Measurements from ENCODE around the gene WNT2B. TPM values are rescaled to one million over a fixed set of nuclear protein-coding genes. Genes with fewer than 3 reads are reported as not detected.
A peak's percentile ranks its signal among the peaks of the same experiment; 100 is the strongest.

The WNT2B gene
- total and polyA plus RNA-seq, 4 donors: 2.5 to 15.8 (median 4.3) TPM

DNA sequence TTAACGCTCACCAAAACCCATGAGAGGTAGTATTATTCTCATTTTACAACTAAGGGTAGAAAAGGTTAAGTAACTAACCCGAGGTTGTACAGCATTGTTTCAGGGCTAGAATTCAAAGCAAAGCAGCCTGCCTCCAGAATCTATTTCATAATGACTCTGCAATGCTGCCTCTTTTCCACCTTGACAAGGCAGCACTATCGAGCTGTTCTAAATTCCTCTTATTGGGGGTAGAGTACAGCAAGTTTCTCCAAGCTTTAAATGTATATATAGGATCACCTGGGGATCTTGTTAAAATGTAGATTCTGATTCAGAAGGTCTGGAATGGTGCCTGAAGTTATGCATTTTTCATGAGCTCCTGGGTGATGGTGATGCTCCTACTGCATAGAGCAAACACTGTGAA lies 30.1 kb downstream of the WNT2B start:
- Histone ChIP-seq H3K4me1 (ENCODE audit: control insufficient read depth in 1 of 2, insufficient read depth in 2 of 2, low read length in 2 of 2) (peaks cover 0 to 4% of the 10 kb centered on the region in 2 donors), H3K27me3 (ENCODE audit: control insufficient read depth in 1 of 2, insufficient read depth in 2 of 2, low read length in 1 of 2) (no peaks in the 10 kb centered on the region), H3K27ac (ENCODE audit: low read depth in 1 of 2, low read length in 2 of 2) (no peak overlapping the region), H3K36me3 (ENCODE audit: control insufficient read depth in 1 of 2, insufficient read depth in 2 of 2, low read length in 1 of 2) (no peaks in the 10 kb centered on the region), H3K9me3 (ENCODE audit: control insufficient read depth, low read length) (no peaks in the 10 kb centered on the region), H3K4me3 (ENCODE audit: low read length in 2 of 2) (no peak overlapping the region)
- intact Hi-C loops (cut with DNase I): no loop called here
- DNase-seq (no peak), ATAC-seq (ENCODE audit: low FRiP score) (no peak)
- WGBS, 2 donors: 64 to 76% methylated on average over 3 of the region's 3 CpGs

DNA sequence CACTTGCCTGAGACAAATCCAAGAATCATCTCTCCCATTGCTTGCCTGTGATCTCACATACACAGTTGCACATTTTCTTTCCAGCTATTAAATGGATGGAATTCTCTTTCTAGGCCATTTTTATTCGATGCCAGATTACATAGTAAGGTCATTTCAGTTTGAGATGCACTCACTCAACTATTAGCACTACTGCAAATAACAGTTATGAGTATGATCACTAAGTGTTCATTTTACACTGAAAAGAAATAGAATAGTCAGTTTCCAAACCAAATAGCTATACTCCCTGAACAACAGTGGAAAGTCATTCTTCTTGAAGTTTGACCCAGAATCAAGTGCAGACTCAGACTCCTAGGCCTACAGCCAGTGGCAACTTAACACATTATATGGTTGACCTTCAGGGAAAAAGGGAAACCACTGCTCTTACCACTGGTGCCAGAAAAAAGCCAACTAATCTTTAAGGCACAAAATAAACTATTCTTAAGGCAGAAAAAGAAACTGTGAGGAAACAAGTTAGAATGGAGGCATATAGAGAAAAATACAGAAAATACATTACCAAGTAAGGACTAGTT lies 31.5 kb downstream of the WNT2B start:
- Histone ChIP-seq H3K27ac (ENCODE audit: low read depth in 1 of 2, low read length in 2 of 2) (peak overlapping the region in 1 of 2 donors; percentile 57), H3K27me3 (ENCODE audit: control insufficient read depth in 1 of 2, insufficient read depth in 2 of 2, low read length in 1 of 2) (no peaks in the 10 kb centered on the region), H3K9me3 (ENCODE audit: control insufficient read depth, low read length) (no peaks in the 10 kb centered on the region), H3K4me3 (ENCODE audit: low read length in 2 of 2) (no peak overlapping the region), H3K4me1 (ENCODE audit: control insufficient read depth in 1 of 2, insufficient read depth in 2 of 2, low read length in 2 of 2) (peaks cover 0 to 4% of the 10 kb centered on the region in 2 donors), H3K36me3 (ENCODE audit: control insufficient read depth in 1 of 2, insufficient read depth in 2 of 2, low read length in 1 of 2) (no peaks in the 10 kb centered on the region)
- intact Hi-C loops (cut with DNase I): loop anchor here in 1 of 2 donors (10.0 kb wide), 1 partner anchor 164 kb away; the partner anchor contains the start of gene RHOC
- no peak for DNase-seq
- peak; percentile 66 for ATAC-seq (ENCODE audit: low FRiP score)
- 0 to 3% methylated on average over 1 of the region's 1 CpG for WGBS, 2 donors

DNA sequence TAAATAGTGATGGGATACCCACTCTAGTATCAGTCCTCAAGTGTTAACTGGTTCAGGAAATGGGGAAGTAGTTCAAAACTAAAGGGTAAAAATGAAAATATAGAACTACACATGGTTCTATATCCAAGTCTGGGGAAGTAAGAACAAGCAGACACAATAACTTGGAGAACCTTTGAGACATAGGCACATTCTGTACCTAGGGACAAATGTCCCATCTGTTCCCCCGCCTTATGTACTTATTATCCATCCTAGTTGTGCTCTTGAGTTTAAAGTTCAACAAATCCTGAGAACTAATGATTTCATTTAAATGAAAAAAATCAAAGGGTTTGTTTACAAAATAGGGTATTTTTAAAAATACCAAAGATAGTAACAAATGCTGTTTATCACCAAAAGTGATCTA lies 32.5 kb downstream of the WNT2B start:
- Histone ChIP-seq H3K27ac (ENCODE audit: low read depth in 1 of 2, low read length in 2 of 2) (no peak overlapping the region), H3K4me1 (ENCODE audit: control insufficient read depth in 1 of 2, insufficient read depth in 2 of 2, low read length in 2 of 2) (peaks cover 0 to 4% of the 10 kb centered on the region in 2 donors), H3K36me3 (ENCODE audit: control insufficient read depth in 1 of 2, insufficient read depth in 2 of 2, low read length in 1 of 2) (no peaks in the 10 kb centered on the region), H3K4me3 (ENCODE audit: low read length in 2 of 2) (no peak overlapping the region), H3K9me3 (ENCODE audit: control insufficient read depth, low read length) (no peaks in the 10 kb centered on the region), H3K27me3 (ENCODE audit: control insufficient read depth in 1 of 2, insufficient read depth in 2 of 2, low read length in 1 of 2) (no peaks in the 10 kb centered on the region)
- no peak for DNase-seq
- 53 to 97% methylated on average over 1 of the region's 1 CpG for WGBS, 2 donors
- intact Hi-C loops (cut with DNase I): loop anchor here in 1 of 2 donors (10.0 kb wide), 1 partner anchor 164 kb away; the partner anchor contains the start of gene RHOC
- no peak for ATAC-seq (ENCODE audit: low FRiP score)

DNA sequence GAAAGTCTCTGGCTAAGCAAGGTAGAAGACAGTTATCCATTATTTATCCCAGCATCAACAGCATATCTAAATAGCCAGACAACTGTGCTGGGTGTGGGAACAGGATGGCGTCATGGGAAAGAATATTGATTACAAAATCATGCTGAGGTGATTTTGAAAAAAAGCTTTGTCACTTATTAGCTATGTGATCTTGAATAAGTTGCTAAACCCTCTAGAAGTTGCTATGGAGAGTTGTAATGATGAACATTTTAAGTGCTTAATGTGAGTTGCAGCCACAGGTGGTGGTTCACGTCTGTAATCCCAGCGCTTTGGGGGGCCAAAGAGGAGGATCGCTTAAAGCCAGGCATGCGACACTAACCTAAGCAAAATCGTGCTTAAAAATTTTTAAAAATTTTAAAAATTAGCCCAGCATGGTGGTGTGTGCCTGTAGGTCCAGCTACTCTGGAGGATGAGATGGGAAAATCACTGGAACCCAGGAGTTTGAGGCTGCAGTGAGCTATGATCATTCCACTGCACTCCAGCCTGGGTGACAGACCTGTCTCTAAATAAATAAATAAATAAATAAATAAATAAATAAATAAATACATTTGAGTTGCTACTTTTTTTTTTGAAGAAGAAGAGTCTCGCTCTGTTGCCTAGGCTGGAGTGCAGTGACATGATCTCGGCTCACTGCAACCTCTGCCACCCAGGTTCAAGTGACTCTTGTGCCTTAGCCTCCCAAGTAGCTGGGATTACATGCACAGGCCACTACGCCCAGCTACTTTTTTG lies 33.6 kb downstream of the WNT2B start:
- peaks cover 0 to 4% of the 10 kb centered on the region in 2 donors for H3K4me1 ChIP-seq (ENCODE audit: control insufficient read depth in 1 of 2, insufficient read depth in 2 of 2, low read length in 2 of 2)
- no peak overlapping the region for H3K27ac ChIP-seq (ENCODE audit: low read depth in 1 of 2, low read length in 2 of 2)
- no peak overlapping the region for H3K4me3 ChIP-seq (ENCODE audit: low read length in 2 of 2)
- intact Hi-C loops (cut with DNase I): loop anchor here in 1 of 2 donors (10.0 kb wide), 1 partner anchor 162 kb away; the partner anchor contains the start of gene RHOC
- no peaks in the 10 kb centered on the region for H3K36me3 ChIP-seq (ENCODE audit: control insufficient read depth in 1 of 2, insufficient read depth in 2 of 2, low read length in 1 of 2)
- no peaks in the 10 kb centered on the region for H3K9me3 ChIP-seq (ENCODE audit: control insufficient read depth, low read length)
- WGBS, 2 donors: 94 to 96% methylated on average over 9 of the region's 9 CpGs
- H3K27me3 ChIP-seq (ENCODE audit: control insufficient read depth in 1 of 2, insufficient read depth in 2 of 2, low read length in 1 of 2): no peaks in the 10 kb centered on the region
- DNase-seq: no peak
- ATAC-seq (ENCODE audit: low FRiP score): no peak

DNA sequence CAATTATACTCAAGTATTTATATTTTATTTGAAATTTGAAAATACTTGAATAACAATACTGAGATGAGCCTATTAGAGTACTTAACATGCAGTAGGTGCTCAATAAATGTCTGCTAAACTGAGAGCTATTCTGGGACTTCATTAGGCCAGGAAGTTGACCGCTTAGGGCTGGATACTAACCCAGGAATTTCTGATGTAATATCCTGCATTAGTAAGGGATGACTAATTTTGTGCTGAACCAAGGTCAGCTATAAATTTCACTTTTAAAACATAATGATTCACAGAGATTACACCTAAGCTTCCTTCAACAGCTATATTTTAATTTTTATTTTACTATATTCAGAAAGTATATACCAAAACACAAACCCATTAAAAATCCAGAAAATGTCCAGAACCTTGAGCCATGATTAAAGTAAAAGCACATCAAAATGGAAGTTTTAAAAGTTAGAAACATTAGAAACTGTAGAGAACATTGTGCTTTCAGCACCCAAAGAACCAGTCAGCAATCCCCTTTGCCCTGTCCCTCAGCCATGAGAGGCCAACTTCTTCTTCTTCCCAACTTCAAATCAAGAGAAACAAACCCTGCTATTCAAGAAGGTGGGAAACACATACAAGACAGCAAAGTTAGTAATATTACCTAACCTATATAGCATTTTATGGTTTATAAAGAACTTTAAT lies 35.4 kb downstream of the WNT2B start:
- Histone ChIP-seq H3K9me3 (ENCODE audit: control insufficient read depth, low read length) (no peaks in the 10 kb centered on the region), H3K27ac (ENCODE audit: low read depth in 1 of 2, low read length in 2 of 2) (peak overlapping the region; percentile 85 to 90), H3K36me3 (ENCODE audit: control insufficient read depth in 1 of 2, insufficient read depth in 2 of 2, low read length in 1 of 2) (no peaks in the 10 kb centered on the region), H3K4me1 (ENCODE audit: control insufficient read depth in 1 of 2, insufficient read depth in 2 of 2, low read length in 2 of 2) (peaks cover 0 to 4% of the 10 kb centered on the region in 2 donors), H3K27me3 (ENCODE audit: control insufficient read depth in 1 of 2, insufficient read depth in 2 of 2, low read length in 1 of 2) (no peaks in the 10 kb centered on the region), H3K4me3 (ENCODE audit: low read length in 2 of 2) (no peak overlapping the region)
- ATAC-seq (ENCODE audit: low FRiP score) (peak; percentile 76), DNase-seq (no peak)
- intact Hi-C loops (cut with DNase I): loop anchor here in 1 of 2 donors (10.0 kb wide), 1 partner anchor 161 kb away; the partner anchor contains the start of gene RHOC
- WGBS, 2 donors: 0 to 4% methylated on average over 1 of the region's 1 CpG

DNA sequence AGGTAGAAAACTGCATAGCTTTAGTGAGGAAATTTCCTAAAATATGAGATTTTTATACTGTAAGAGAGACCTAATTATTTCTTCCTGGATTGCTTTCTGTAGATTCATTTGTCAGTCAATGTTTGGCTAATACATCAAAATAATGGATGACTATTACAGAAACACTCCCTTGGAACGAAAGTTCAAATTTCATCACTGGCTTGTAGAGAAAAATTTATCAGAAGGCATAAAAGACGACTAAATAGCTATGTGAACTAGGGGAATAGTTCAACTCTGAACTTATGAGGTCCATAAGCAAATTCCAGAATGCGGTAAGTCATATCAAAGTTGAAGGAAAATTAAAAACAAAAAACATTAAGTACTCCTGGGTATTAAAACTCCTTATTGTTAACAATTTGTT lies 36.0 kb downstream of the WNT2B start:
- intact Hi-C loops (cut with DNase I): loop anchor here in 1 of 2 donors (10.0 kb wide), 1 partner anchor 160 kb away; the partner anchor contains the start of gene RHOC
- Histone ChIP-seq H3K27me3 (ENCODE audit: control insufficient read depth in 1 of 2, insufficient read depth in 2 of 2, low read length in 1 of 2) (no peaks in the 10 kb centered on the region), H3K4me3 (ENCODE audit: low read length in 2 of 2) (no peak overlapping the region), H3K9me3 (ENCODE audit: control insufficient read depth, low read length) (no peaks in the 10 kb centered on the region), H3K4me1 (ENCODE audit: control insufficient read depth in 1 of 2, insufficient read depth in 2 of 2, low read length in 2 of 2) (peaks cover 0 to 4% of the 10 kb centered on the region in 2 donors), H3K36me3 (ENCODE audit: control insufficient read depth in 1 of 2, insufficient read depth in 2 of 2, low read length in 1 of 2) (no peaks in the 10 kb centered on the region), H3K27ac (ENCODE audit: low read depth in 1 of 2, low read length in 2 of 2) (peak overlapping the region in 1 of 2 donors; percentile 60)
- DNase-seq (no peak), ATAC-seq (ENCODE audit: low FRiP score) (no peak)
- 19 to 23% methylated on average over 3 of the region's 3 CpGs for WGBS, 2 donors

DNA sequence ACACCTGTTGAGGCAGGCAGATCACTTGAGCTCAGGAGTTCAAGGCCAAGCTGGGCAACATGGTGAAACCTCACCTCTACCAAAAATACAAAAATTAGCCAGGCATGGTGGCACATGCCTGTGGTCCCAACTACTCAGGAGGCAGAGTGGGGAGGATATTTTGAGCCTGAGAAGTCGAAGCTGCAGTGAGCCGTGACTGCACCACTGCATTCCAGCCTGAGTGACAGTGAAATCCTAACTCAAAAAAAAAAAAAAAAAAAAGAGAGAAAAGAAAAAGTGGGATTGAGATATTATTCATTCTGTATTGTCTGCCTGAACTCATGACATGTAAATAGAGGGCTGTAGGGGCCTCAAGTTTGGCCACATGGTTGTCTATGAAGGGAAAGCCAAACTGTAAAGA lies 37.3 kb downstream of the WNT2B start:
- Histone ChIP-seq H3K27ac (ENCODE audit: low read depth in 1 of 2, low read length in 2 of 2) (peak overlapping the region in 1 of 2 donors; percentile 4), H3K27me3 (ENCODE audit: control insufficient read depth in 1 of 2, insufficient read depth in 2 of 2, low read length in 1 of 2) (no peaks in the 10 kb centered on the region), H3K36me3 (ENCODE audit: control insufficient read depth in 1 of 2, insufficient read depth in 2 of 2, low read length in 1 of 2) (no peaks in the 10 kb centered on the region), H3K4me1 (ENCODE audit: control insufficient read depth in 1 of 2, insufficient read depth in 2 of 2, low read length in 2 of 2) (no peaks in the 10 kb centered on the region), H3K9me3 (ENCODE audit: control insufficient read depth, low read length) (no peaks in the 10 kb centered on the region), H3K4me3 (ENCODE audit: low read length in 2 of 2) (no peak overlapping the region)
- intact Hi-C loops (cut with DNase I): loop anchor here in 1 of 2 donors (10.0 kb wide), 1 partner anchor 159 kb away; the partner anchor contains the start of gene RHOC
- no peak for ATAC-seq (ENCODE audit: low FRiP score)
- no peak for DNase-seq
- WGBS, 2 donors: 67 to 82% methylated on average over 2 of the region's 2 CpGs

DNA sequence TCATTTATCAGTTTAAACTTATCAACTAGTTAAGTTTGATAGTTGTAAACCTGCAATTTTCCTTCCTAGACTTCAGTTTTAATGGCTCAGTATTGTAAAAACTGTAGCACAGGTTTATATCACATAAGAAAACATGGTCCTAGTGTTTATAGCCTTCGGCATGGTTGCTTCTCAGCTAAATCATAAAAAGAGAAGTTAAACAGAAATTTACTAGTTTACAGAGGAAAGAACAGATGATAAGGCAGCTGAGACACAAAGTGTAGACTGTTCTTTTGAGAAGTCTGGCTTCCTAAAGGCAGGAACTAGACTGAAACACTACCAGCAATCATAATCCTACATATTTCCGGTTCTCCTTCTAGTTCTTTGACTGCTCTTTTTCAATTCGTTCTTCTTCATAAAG lies 39.8 kb downstream of the WNT2B start:
- intact Hi-C loops (cut with DNase I): loop anchor here in 1 of 2 donors (10.0 kb wide), 1 partner anchor 156 kb away; the partner anchor contains the start of gene RHOC
- no peaks in the 10 kb centered on the region for H3K4me1 ChIP-seq (ENCODE audit: control insufficient read depth in 1 of 2, insufficient read depth in 2 of 2, low read length in 2 of 2)
- ATAC-seq (ENCODE audit: low FRiP score) (no peak), DNase-seq (no peak)
- no peaks in the 10 kb centered on the region for H3K27me3 ChIP-seq (ENCODE audit: control insufficient read depth in 1 of 2, insufficient read depth in 2 of 2, low read length in 1 of 2)
- H3K27ac ChIP-seq (ENCODE audit: low read depth in 1 of 2, low read length in 2 of 2): no peak overlapping the region
- no peak overlapping the region for H3K4me3 ChIP-seq (ENCODE audit: low read length in 2 of 2)
- 69 to 72% methylated on average over 3 of the region's 3 CpGs for WGBS, 2 donors
- no peaks in the 10 kb centered on the region for H3K9me3 ChIP-seq (ENCODE audit: control insufficient read depth, low read length)
- no peaks in the 10 kb centered on the region for H3K36me3 ChIP-seq (ENCODE audit: control insufficient read depth in 1 of 2, insufficient read depth in 2 of 2, low read length in 1 of 2)

Data from aorta (tissue), 5 donors.